Measurements from ENCODE around the gene MED13L.

DNA sequence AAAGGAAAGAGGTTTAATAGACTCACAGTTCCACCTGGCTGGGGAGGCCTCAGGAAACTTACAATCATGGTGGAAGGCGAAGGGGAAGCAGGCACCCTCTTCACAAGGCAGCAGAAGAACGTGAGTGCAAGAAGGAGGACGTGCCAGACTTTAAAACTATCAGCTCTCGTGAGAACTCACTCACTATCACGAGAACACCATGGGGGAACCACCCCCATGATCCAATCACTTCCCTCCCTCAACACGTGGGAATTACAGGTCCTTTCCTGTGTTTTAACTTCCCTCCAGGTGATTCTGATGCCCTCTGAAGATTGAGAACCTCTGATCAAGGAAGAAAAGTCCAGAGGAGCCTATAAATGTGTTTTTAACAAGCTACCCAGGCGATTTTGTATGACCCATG, 358.7 kb downstream of the MED13L start:
- TF ChIP-seq, protein P1, sequence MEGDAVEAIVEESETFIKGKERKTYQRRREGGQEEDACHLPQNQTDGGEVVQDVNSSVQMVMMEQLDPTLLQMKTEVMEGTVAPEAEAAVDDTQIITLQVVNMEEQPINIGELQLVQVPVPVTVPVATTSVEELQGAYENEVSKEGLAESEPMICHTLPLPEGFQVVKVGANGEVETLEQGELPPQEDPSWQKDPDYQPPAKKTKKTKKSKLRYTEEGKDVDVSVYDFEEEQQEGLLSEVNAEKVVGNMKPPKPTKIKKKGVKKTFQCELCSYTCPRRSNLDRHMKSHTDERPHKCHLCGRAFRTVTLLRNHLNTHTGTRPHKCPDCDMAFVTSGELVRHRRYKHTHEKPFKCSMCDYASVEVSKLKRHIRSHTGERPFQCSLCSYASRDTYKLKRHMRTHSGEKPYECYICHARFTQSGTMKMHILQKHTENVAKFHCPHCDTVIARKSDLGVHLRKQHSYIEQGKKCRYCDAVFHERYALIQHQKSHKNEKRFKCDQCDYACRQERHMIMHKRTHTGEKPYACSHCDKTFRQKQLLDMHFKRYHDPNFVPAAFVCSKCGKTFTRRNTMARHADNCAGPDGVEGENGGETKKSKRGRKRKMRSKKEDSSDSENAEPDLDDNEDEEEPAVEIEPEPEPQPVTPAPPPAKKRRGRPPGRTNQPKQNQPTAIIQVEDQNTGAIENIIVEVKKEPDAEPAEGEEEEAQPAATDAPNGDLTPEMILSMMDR (IDR thresholded peaks at IDR 0.05), result no peak
- no peak for TF ChIP-seq POLR2A (IDR thresholded peaks at IDR 0.05)

Measured in thyroid gland (tissue), 4 donors.